LNCaP clone FGC (cell line): ENCODE data around the gene PLEKHA7.

Experiments used
- DNase-seq: peaks from one replicate; pipeline ENCODE4 v3.0.0-alpha.2; 2011; ENCODE audit warnings: low read depth
- H3K4me3 ChIP-seq: 2 replicates; pipeline ENCODE4 v1.5.1; 2011; ENCODE audit warnings: mild to moderate bottlenecking, low read depth, low read length, control low read depth
- TF ChIP-seq, protein P1 (sequence below): IDR thresholded peaks from 2 replicates; pipeline ENCODE4 v1.5.1; 2012; ENCODE audit warnings: mild to moderate bottlenecking; ENCODE audit not compliant: control insufficient read depth, insufficient read depth; ENCODE audit errors: extremely low read depth

Gene PLEKHA7

DNA sequence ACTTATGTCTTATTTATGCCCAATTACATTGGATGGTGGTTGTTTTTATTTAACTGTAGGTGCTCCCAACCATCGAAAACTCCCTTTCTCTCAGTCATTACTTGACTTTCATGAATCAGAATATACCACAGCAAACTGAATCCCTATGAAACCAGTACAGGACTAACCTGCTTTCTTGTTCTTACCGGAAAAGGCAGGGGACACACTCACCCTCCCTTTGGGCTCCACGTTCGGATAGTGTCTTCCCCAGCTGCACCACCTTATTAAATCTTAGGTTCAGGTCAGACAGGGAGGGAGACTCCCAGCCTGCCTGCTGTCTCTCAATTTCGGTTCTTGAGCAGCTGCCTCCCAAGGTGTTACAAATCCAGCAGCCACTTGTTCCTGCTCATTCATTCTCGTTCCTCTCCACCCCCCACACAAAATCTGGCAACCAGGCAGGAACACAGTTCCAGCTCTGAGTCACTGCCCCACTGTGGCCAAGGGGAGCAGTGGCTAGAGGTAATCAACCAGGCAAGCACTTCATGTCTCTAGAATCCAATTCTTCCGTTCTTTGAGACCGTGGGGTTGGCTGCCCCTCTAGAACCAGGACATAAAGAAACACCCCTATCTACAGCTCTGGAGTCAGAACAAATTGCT is 133.0 kb downstream of the PLEKHA7 start:
- no peak for DNase-seq
- no peak overlapping the region for H3K4me3 ChIP-seq
- TF ChIP-seq, protein P1, sequence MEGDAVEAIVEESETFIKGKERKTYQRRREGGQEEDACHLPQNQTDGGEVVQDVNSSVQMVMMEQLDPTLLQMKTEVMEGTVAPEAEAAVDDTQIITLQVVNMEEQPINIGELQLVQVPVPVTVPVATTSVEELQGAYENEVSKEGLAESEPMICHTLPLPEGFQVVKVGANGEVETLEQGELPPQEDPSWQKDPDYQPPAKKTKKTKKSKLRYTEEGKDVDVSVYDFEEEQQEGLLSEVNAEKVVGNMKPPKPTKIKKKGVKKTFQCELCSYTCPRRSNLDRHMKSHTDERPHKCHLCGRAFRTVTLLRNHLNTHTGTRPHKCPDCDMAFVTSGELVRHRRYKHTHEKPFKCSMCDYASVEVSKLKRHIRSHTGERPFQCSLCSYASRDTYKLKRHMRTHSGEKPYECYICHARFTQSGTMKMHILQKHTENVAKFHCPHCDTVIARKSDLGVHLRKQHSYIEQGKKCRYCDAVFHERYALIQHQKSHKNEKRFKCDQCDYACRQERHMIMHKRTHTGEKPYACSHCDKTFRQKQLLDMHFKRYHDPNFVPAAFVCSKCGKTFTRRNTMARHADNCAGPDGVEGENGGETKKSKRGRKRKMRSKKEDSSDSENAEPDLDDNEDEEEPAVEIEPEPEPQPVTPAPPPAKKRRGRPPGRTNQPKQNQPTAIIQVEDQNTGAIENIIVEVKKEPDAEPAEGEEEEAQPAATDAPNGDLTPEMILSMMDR = peak; percentile 56

DNA sequence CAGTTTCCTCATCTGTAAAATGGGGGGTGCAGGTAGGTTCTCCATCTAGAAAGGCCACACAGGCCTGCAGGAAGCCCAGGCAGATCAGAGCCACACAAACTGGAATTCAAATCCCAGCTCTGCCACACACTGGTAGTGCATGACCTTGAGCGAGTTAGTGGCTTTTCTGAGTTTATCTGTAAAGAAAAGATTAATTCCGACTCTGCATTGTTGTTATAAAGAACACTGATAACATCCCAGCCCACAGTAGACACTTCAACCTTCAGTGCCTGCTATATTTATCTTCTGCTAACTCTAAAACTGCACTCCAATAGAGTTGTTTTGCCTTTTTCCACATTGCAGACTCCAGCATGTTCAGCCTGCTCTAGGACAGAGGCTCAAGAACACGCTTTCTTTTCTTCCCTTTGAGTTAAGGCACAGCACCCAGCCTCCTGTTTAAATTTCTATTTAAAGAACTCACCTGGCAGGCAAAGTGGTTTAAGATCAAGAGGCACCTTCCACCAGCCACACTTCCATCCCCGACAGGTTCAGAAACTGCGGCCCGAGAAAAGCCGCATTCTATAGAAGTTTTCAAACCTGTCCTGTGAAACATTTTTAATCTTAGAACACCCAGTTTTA is 133.9 kb downstream of the PLEKHA7 start:
- H3K4me3 ChIP-seq = no peak overlapping the region
- DNase-seq = no peak
- TF ChIP-seq, protein P1 = no peak

DNA sequence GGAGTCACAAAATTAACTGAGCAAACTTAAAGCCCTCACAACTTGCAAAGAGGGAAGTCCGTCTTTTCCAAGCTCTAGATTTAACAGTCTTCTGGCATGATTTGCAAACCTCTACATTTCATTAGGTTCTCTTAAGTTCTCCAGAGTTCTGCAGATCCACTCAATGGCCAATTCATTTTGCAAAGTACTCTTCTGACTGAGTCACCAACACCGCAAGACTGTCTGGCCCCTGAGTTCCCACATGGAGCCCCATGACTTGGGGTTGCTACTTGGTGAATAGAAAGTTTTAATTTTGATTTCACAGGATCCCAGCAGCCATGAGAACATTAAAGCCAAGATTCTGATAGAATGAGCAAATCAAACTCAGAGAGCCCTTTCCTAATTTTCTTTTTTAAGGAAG is 134.5 kb downstream of the PLEKHA7 start:
- no peak overlapping the region for H3K4me3 ChIP-seq
- TF ChIP-seq, protein P1 = no peak
- no peak for DNase-seq

DNA sequence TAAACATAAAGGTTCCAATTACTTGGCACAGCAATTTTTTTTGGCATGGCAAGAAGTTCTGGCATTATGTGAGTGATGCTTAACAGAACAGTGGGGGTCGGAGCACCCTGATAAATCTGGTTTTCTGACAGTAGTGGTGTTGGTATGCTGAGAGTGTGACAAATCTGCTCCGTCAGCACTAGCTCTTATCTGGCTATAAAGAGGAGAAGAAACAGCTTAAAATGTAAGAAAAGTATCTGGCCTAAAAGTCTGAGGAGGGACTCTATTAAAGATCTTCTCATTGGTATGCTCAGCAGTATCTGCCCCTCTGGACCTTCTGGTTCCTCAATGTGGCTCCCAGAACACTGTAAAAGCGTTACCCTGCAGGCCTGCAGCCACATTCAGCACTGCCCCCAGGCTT is 137.4 kb downstream of the PLEKHA7 start:
- H3K4me3 ChIP-seq = no peak overlapping the region
- DNase-seq = no peak
- TF ChIP-seq, protein P1 = no peak

DNA sequence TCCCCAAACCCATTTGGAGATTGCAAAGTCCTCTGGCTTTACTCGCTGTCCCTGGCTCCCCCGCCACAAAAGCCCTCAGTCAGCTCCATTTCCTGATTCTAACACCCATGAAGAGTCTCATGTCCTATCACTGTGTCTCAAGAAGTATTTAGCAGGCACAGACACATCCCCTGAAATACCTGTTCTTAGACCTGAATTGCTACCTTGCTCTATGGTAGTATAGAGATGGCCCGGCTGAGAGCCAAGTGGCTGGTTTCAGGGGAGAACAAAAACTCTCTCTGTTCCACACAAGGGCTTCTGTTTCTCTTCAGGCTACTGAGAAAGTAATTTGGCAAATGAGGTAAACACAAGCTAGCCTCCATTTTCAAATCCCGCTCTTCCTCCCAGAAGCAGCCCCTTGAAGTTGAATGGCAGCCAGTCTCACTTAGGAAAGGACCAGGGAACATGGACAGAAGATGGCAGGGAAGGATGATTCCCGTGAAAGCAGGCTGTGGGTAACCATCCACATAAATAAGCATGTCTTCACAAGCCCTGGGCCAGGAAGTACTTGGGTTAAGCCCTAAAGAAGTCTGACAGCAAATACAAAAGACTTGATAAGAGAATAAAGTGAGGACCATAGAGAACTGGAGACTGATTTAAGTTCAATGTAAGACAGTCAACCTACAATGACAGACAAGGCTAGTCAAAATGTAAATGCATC is 138.0 kb downstream of the PLEKHA7 start:
- TF ChIP-seq, protein P1 = no peak
- DNase-seq = no peak
- H3K4me3 ChIP-seq = no peak overlapping the region

DNA sequence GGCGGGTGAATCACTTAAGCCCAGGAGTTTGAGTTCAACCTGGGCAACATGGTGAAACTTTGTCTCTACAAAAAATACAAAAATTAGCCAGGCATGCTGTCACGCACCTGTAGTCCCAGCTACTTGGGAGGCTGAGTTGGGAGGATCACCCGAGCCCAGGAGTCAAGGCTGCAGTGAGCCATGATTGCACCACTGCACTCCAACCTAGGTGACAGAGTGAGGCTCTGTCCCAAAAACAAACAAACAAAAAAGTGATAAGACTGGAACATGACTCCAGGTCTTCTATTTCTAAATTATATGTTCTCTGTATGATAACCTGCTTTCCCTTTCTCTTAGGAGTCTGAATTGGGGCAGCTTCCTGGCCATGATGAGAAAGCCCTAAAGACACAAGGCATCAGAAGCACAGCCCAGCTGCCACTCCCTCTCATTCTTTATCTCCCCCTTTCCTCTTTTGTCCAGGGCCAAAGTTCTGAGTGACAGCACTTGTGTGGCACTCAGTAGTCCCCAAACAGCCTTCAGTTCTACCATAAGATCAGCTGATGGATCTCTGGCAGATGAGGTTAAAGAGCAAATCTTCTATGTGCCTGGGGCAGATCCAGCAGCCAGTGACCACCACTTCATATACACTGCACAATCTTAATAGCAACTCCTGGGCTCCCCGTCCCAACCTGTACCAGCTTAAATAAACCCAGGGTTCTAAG is 139.8 kb downstream of the PLEKHA7 start:
- no peak overlapping the region for H3K4me3 ChIP-seq
- TF ChIP-seq, protein P1 = no peak

More for the DNA sequence above, 139.8 kb downstream of the PLEKHA7 start:
- no peak for DNase-seq
